ENCODE results near the gene FUT3. TPM values are rescaled to one million over a fixed set of nuclear protein-coding genes. Genes with fewer than 3 reads are reported as not detected.

Gene FUT3
- total RNA-seq, 4 donors from 2014 or later = 0.76 to 3.8 (median 1.9) TPM

- WGBS, 2 donors = 17 to 78% methylated on average over 1 to 7 of the region's 9 CpGs
- H3K4me3 ChIP-seq (ENCODE audit: low read depth, poor library complexity, severe bottlenecking) = no peak overlapping the region
- no peak for TF ChIP-seq POLR2A (IDR thresholded peaks at IDR 0.05)
- intact Hi-C loops (cut with DNase I; ENCODE audit: low total_unique reads) = no loop called here
- no peak for DNase-seq (ENCODE audit: low spot score in 2 of 2)
Measured at GRCh38 chr19:5831159-5831558, 20.1 kb downstream of the FUT3 start.

GRCh38 chr19:5829567-5830310 lies 21.5 kb downstream of the FUT3 start:
- H3K4me3 ChIP-seq (ENCODE audit: low read depth, poor library complexity, severe bottlenecking) = no peak overlapping the region
- intact Hi-C loops (cut with DNase I; ENCODE audit: low total_unique reads) = no loop called here

GRCh38 chr19:5828661-5829566 lies 22.3 kb downstream of the FUT3 start:
- 3 to 6% methylated on average over 39 to 45 of the region's 47 CpGs for WGBS, 2 donors
- intact Hi-C loops (cut with DNase I; ENCODE audit: low total_unique reads) = no loop called here
- TF ChIP-seq POLR2A (IDR thresholded peaks at IDR 0.05) (no peak), CTCF (IDR thresholded peaks at IDR 0.05) (no peak)
- DNase-seq (ENCODE audit: low spot score in 2 of 2) = no peak
- peak overlapping the region; percentile 36 for H3K4me3 ChIP-seq (ENCODE audit: low read depth, poor library complexity, severe bottlenecking)

More at GRCh38 chr19:5829567-5830310, 21.5 kb downstream of the FUT3 start:
- DNase-seq (ENCODE audit: low spot score in 2 of 2) = no peak
- TF ChIP-seq CTCF (IDR thresholded peaks at IDR 0.05) (no peak), POLR2A (IDR thresholded peaks at IDR 0.05) (no peak)
- WGBS, 2 donors = 46 to 56% methylated on average over 26 to 28 of the region's 34 CpGs

- H3K4me3 ChIP-seq (ENCODE audit: low read depth, poor library complexity, severe bottlenecking) = peak overlapping the region; percentile 36
- peak; percentile 87 to 97 for DNase-seq (ENCODE audit: low spot score in 2 of 2)
- TF ChIP-seq CTCF (IDR thresholded peaks at IDR 0.05) (no peak), POLR2A (IDR thresholded peaks at IDR 0.05) (no peak)
- intact Hi-C loops (cut with DNase I; ENCODE audit: low total_unique reads) = no loop called here
- 3 to 4% methylated on average over 17 to 41 of the region's 91 CpGs for WGBS, 2 donors
Measured at GRCh38 chr19:5827891-5828660, 23.2 kb downstream of the FUT3 start.

GRCh38 chr19:5827342-5827890 lies 23.8 kb downstream of the FUT3 start:
- H3K4me3 ChIP-seq (ENCODE audit: low read depth, poor library complexity, severe bottlenecking) = peak overlapping the region; percentile 36
- 14 to 25% methylated on average over 23 to 36 of the region's 37 CpGs for WGBS, 2 donors
- no peak for TF ChIP-seq POLR2A (IDR thresholded peaks at IDR 0.05)
- no peak for TF ChIP-seq CTCF (IDR thresholded peaks at IDR 0.05)
- no peak for DNase-seq (ENCODE audit: low spot score in 2 of 2)
- intact Hi-C loops (cut with DNase I; ENCODE audit: low total_unique reads) = no loop called here

Data from lower leg skin (tissue), 4 donors.